Measurements from ENCODE around the gene MAEA. TPM values are rescaled to one million over a fixed set of nuclear protein-coding genes. Genes with fewer than 3 reads are reported as not detected.

The MAEA gene
- total and polyA plus RNA-seq, 4 donors = 20.9 to 33.9 (median 29.8) TPM

GRCh38 chr4:1352567-1352900 is 62.8 kb downstream of the MAEA start:
- Histone ChIP-seq H3K4me3 (ENCODE audit: low read depth in 1 of 3, low read length in 3 of 3) (no peak overlapping the region), H3K36me3 (ENCODE audit: control insufficient read depth in 4 of 4, insufficient read depth in 3 of 4, low read depth in 1 of 4, low read length in 3 of 4) (peaks cover 3 to 17% (median 5%) of the 10 kb centered on the region in 4 donors), H3K4me1 (ENCODE audit: control insufficient read depth in 4 of 4, insufficient read depth in 4 of 4, low read length in 3 of 4) (peaks cover 4 to 17% (median 9%) of the 10 kb centered on the region in 4 donors), H3K27me3 (ENCODE audit: control insufficient read depth in 4 of 4, insufficient read depth in 4 of 4, low read length in 3 of 4) (no peaks in the 10 kb centered on the region), H3K9ac (ENCODE audit: low read depth in 1 of 2, low read length in 2 of 2) (no peak overlapping the region), H3K9me3 (ENCODE audit: control insufficient read depth in 4 of 4, low read length in 3 of 4) (no peaks in the 10 kb centered on the region), H3K27ac (ENCODE audit: low read depth in 1 of 2, low read length in 2 of 2) (no peak overlapping the region)
- TF ChIP-seq HNF4A (conservative IDR thresholded peaks at IDR 0.05) (no peak), HNF4G (IDR thresholded peaks at IDR 0.05) (no peak), FOXA2 (IDR thresholded peaks at IDR 0.05) (no peak), RAD21 (IDR thresholded peaks at IDR 0.05) (no peak), SP1 (IDR thresholded peaks at IDR 0.05) (no peak), EGR1 (IDR thresholded peaks at IDR 0.05; ENCODE audit: low read depth in 2 of 2) (no peak), REST (IDR thresholded peaks at IDR 0.05) (no peak), RXRA (IDR thresholded peaks at IDR 0.05) (no peak), JUND (IDR thresholded peaks at IDR 0.05) (no peak), YY1 (IDR thresholded peaks at IDR 0.05) (no peak), NR2F2 (IDR thresholded peaks at IDR 0.05) (no peak), CTCF (IDR thresholded peaks at IDR 0.05; ENCODE audit: low read depth, low read length, missing input control) (no peak)
- no peak for DNase-seq (ENCODE audit: low spot score)
- WGBS = 95% methylated on average over 12 of the region's 12 CpGs

- no peak for DNase-seq (ENCODE audit: low spot score)
- no peak overlapping the region for H3K9ac ChIP-seq (ENCODE audit: low read depth in 1 of 2, low read length in 2 of 2)
- H3K4me1 ChIP-seq (ENCODE audit: control insufficient read depth in 4 of 4, insufficient read depth in 4 of 4, low read length in 3 of 4) = peaks cover under 1 to 8% (median under 1%) of the 10 kb centered on the region in 4 donors
- no peaks in the 10 kb centered on the region for H3K27me3 ChIP-seq (ENCODE audit: control insufficient read depth in 4 of 4, insufficient read depth in 4 of 4, low read length in 3 of 4)
- TF ChIP-seq REST (IDR thresholded peaks at IDR 0.05) (no peak), FOXA2 (IDR thresholded peaks at IDR 0.05) (no peak), FOXA1 (IDR thresholded peaks at IDR 0.05) (no peak), NR2F2 (IDR thresholded peaks at IDR 0.05) (no peak), HNF4A (conservative IDR thresholded peaks at IDR 0.05) (no peak), MAX (IDR thresholded peaks at IDR 0.05) (no peak), GABPA (IDR thresholded peaks at IDR 0.05 in 1 of 2, conservative IDR thresholded peaks at IDR 0.05 in 1 of 2) (no peak), ATF3 (IDR thresholded peaks at IDR 0.05) (no peak), EGR1 (IDR thresholded peaks at IDR 0.05; ENCODE audit: low read depth in 2 of 2) (no peak), RAD21 (IDR thresholded peaks at IDR 0.05) (no peak)
- no peak overlapping the region for H3K4me3 ChIP-seq (ENCODE audit: low read depth in 1 of 3, low read length in 3 of 3)
- H3K27ac ChIP-seq (ENCODE audit: low read depth in 1 of 2, low read length in 2 of 2) = no peak overlapping the region
- peaks cover 4 to 25% (median 8%) of the 10 kb centered on the region in 4 donors for H3K36me3 ChIP-seq (ENCODE audit: control insufficient read depth in 4 of 4, insufficient read depth in 3 of 4, low read depth in 1 of 4, low read length in 3 of 4)
- WGBS = 90% methylated on average over 30 of the region's 30 CpGs
- no peaks in the 10 kb centered on the region for H3K9me3 ChIP-seq (ENCODE audit: control insufficient read depth in 4 of 4, low read length in 3 of 4)
These were observed 63.7 kb downstream of the MAEA start for GRCh38 chr4:1353186-1354055.

All from liver (tissue), 9 donors.